GM12801 (cell line): Measurements from ENCODE around the gene PEPD.

Source experiments
- TF ChIP-seq, protein P1 (sequence below): IDR thresholded peaks from one replicate; pipeline ENCODE4 v1.5.1; 2011; ENCODE audit warnings: control low read depth; ENCODE audit not compliant: insufficient read length; ENCODE audit errors: extremely low read depth

PEPD gene

DNA sequence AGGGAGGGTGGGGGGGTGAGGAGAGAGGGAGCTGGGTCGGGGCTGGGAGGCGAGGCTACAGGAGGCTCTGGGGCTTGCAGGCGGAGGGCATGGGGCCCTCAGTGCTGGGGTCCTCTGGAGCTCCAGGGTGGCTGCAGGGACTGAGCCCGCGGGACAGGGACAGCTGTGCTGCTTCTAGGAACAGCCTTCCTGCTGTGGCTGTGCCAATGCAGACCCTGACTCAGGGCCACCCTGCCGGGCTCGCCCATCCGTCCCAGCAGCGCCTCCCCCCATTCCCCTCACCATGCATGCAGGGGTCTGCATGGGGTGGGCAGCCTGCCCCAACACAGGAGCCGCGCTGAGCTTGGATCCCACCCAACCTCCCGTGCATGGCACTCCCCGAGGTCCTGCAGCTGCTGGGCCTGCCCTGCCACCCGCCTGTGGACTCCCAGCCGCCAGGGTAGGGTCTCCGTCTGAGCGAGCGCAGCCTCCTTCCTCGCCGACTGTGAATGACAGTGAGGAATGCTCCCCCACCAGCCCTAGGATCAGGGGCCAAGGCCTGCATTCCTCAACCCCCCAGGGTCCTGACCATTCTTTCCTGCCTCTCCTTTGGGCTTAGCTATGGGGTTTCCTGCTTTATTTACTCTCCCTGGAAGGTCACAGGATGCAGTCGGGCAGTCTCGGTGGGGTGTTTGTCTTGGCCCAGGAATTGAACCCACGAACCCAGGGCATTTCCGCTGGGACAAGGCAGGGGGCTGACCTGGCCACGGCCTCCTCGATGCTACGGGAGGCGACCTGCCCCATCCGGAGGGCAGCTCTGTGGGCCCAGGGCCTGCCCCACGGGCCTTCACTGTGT lies 124.7 kb downstream of the PEPD start:
- TF ChIP-seq, protein P1, sequence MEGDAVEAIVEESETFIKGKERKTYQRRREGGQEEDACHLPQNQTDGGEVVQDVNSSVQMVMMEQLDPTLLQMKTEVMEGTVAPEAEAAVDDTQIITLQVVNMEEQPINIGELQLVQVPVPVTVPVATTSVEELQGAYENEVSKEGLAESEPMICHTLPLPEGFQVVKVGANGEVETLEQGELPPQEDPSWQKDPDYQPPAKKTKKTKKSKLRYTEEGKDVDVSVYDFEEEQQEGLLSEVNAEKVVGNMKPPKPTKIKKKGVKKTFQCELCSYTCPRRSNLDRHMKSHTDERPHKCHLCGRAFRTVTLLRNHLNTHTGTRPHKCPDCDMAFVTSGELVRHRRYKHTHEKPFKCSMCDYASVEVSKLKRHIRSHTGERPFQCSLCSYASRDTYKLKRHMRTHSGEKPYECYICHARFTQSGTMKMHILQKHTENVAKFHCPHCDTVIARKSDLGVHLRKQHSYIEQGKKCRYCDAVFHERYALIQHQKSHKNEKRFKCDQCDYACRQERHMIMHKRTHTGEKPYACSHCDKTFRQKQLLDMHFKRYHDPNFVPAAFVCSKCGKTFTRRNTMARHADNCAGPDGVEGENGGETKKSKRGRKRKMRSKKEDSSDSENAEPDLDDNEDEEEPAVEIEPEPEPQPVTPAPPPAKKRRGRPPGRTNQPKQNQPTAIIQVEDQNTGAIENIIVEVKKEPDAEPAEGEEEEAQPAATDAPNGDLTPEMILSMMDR: no peak

DNA sequence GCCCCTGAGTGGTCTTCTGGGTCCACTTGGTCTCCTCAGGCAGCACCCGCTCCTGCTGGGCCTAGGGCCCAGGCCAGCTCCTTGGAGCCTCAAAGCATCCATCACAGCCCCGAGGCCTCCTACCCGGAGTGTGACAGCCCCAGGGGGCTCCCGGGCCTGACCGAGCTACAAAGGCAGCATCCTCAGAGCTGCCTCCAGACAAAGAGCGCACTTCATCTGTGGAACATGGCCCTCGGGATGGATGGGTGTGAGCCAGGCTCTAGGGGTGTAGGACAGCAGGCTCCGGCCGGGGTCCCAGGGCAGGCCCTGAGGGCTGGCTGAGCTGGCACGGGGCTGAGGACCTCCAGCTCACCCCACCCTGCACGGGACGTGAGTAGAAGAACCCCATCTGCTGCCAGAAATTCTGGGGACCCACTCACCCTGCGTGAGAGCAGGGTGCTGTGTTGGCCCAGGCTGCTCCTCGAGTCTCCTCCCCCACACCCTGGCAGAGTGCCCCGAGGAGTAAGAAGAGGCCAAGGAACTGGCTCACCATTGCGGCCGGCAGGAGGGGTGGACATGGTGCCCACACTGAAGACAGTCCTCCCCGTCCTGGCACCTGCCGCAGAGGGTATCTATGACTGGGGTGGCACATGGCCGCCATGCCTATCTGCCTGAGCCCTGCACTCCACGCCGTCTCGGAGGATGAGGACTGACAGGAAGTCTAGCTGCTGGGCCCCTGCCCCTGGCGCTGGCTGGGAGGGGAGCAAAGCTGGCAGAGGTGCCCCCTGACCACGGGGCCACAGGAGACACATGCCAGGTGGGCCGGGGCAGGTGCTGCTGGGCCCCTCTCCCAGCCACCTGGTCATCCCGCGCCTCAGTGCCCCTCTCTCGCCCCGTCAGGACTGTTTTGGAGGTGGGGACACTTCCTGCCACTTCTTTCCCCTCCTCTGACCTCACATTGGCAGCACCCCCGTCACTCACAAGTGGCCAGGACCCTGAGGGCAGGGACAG lies 125.7 kb downstream of the PEPD start:
- TF ChIP-seq, protein P1: no peak

DNA sequence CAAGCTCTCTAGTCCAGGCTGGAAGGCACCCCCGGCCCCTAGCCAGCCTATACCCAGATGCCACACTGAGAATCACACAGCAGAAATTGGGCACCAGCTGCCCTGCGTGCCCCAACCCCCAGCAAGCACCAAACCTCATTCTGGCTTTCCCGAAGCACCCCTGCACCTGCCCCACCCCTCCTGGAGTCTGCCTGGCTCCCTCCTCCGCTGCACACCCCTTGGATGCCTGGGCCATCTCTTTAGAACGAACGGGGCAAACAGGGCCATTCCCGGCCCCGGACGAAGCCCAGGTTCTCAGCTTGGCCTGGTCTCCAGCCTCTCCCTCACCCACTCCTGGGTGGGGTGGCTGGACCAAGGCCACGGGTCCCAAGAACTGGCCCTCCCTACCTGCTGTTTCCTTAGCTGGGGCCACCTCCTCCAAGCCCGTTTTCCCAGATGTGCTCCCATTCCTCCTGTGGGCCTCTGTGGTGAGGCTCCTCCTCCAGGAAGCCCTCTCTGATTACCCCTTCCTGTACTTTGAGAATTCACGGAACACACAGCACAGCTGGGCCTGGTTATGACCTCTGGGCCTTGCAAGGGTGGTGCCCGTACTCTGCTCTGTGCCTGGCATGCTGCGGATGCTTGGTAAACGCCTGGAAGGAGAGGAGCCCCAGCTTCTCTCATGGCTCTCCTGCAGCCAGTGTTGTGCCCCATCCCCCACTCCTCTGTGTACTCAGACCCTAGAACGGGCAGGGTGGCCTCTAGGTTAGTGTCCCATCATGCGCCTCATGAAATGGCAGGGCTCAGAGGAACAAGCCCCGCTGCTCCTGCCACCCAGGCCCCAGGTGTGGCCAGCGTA lies 126.6 kb downstream of the PEPD start:
- TF ChIP-seq, protein P1: no peak

DNA sequence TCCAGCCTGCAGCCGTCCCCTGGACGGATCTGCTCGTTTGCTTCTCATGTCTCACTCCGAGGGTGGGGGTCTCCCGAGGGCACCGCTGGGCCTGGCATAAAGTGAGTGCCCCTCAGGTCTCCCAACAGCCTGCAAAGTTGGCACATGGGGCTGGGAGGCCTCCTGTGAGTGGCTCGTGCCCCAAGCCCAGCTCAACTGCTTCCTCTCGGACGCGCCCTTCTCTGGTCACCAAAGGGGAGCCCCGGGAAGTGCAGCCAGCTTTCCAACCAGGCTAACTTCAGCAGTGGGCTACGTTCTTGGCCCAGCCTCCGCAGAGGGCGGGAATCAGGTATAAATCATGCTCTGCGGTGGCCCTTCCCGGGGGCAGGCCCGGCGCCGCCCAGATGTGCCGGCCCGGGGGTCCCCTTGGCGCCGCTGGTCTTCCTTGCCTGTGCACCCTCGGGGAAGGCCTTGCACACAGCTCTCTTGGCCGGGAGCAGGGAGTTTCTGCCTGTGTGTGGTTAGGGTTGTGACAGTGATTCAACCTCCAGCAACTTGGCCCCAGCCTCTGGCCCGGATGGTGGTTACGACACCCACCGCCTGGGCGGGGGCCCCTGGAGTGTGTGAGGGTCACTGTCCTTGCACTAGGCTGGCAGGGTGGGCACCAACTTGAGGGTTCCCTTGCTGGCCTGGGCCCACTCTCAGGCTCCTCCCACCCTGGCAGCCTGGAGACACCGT lies 127.4 kb downstream of the PEPD start:
- TF ChIP-seq, protein P1: no peak

DNA sequence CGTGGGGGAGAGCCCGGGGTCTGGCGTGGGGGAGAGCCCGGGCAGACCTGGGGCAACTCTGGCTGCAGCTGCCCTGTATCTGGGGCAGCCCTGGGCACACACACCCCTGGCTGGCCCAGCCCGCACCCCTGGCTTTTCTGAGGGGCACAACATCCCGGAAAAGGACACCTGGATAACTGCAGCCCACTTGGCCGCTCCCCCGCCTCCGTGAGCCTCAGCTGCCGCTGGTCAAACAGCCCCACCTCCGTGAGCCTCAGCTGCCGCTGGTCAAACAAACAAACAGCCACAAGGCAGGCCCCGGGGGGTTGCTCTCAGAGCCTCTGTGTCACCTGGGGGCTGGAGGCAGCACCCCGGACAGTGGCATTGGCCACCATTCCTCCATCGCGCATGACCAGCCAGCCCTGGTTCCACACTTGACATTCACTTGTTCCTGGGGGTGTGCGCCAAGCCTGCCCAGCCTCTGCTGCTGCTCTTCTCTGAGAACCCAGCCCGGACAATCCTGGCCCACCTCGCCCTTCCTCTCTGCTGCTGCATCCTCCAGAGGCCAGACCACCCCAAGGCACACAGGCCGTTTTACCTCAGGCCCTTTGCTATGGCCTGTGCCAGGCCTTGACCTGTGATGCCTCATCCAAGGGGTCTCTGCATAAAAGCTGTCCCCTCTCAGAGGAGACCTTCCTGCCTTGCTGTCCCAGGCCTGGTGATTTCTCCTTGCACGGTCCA lies 128.1 kb downstream of the PEPD start:
- TF ChIP-seq, protein P1: no peak
